ENCODE data around the gene CBS.
"Not testable (repeated sequence)": the region's sequence is repeated elsewhere in the genome, so short reads cannot be mapped to it uniquely, and the experiment has no call there.

DNA sequence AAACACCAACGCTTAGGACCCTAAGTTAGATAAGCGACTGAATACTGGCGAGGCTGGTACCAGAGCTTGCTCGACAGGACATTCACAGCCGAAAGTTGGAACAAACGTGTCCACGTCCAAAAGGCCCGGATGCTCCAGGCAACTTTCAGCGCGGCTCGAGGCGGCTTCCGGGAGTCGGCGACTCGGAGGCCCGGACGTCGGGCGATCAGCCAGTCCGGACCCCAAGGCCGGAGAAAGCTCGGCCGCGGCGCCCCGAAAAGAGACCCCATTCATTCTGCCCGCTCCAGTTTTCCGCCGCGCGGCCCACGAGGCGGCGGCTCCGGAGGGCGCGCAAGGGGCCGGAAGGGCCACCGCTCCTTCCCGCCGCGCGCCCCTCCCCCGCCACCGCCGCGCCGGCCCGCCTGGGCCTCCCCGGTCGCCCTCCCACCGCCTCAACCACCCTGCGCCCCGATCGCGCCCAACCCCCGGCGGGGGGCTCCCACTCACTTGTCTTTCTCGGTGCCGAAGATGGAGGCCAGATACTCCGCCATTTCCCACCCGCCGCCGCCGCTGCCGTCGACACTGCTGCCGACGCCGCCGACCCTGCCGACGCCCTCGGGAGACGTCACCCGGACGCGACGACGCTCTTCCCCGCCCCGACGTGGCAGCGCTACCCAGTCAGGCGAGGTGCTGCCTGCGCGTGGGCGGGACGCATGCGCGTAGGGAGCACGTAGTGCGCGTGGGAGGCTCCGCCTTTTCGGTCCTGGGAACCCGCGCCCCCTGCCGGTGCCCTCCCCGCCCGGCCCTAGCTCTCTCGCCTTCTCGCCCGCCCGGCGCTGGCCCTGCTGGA, 31.5 kb upstream of the CBS start, which contains the start of gene U2AF1:
- TF ChIP-seq, protein P1, sequence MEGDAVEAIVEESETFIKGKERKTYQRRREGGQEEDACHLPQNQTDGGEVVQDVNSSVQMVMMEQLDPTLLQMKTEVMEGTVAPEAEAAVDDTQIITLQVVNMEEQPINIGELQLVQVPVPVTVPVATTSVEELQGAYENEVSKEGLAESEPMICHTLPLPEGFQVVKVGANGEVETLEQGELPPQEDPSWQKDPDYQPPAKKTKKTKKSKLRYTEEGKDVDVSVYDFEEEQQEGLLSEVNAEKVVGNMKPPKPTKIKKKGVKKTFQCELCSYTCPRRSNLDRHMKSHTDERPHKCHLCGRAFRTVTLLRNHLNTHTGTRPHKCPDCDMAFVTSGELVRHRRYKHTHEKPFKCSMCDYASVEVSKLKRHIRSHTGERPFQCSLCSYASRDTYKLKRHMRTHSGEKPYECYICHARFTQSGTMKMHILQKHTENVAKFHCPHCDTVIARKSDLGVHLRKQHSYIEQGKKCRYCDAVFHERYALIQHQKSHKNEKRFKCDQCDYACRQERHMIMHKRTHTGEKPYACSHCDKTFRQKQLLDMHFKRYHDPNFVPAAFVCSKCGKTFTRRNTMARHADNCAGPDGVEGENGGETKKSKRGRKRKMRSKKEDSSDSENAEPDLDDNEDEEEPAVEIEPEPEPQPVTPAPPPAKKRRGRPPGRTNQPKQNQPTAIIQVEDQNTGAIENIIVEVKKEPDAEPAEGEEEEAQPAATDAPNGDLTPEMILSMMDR (IDR thresholded peaks at IDR 0.05; ENCODE audit: low read depth, low read length), result not testable (repeated sequence)
- TF ChIP-seq POLR2A (IDR thresholded peaks at IDR 0.05; ENCODE audit: extremely low read depth, insufficient read length), result not testable (repeated sequence)

Data from NB4 (cell line).